Motor neuron (in vitro differentiated cells): ENCODE measurements around the gene RPS14. TPM values are rescaled to one million over a fixed set of nuclear protein-coding genes. Genes with fewer than 3 reads are reported as not detected.

Experiments
- ATAC-seq, 8 experiments: fragments of 200-7000 bp; cut with Tn5 transposase; replicated peaks in 6 of 8; 2 replicates each; pipeline ENCODE4 v1.8.0; 2021; ENCODE audit warnings: mild to moderate bottlenecking in 8 of 8, moderate library complexity in 8 of 8
- H3K27ac ChIP-seq, 2 donors: fragments of 250-450 bp; sonication (Bioruptor Pico); 2 replicates each; pipeline ENCODE4 v1.9.0; 2021; ENCODE audit warnings: antibody characterized with exemption in 2 of 2, mild to moderate bottlenecking in 2 of 2, moderate library complexity in 1 of 2
- H3K4me1 ChIP-seq, 2 donors: fragments of 250-450 bp; sonication (Bioruptor Pico); replicated peaks in 1 of 2; 2 replicates each; pipeline ENCODE4 v1.6.1; 2021; ENCODE audit warnings: antibody characterized with exemption in 2 of 2, mild to moderate bottlenecking in 2 of 2, moderate library complexity in 1 of 2
- H3K4me3 ChIP-seq, 5 donors: fragments of 250-450 bp; sonication (Bioruptor Pico); 2 replicates each; pipeline ENCODE4 v1.9.0; 2021; ENCODE audit warnings: antibody characterized with exemption in 5 of 5, mild to moderate bottlenecking in 5 of 5, moderate library complexity in 4 of 5
- WGBS, 10 experiments: fragments of 450-650 bp; shearing (Covaris generic); methylation state at CpG; one replicate each; pipeline ENCODE4 v1.0.0; 2022; 5-methylcytosine and 5-hydroxymethylcytosine counted together
- in situ Hi-C, 9 experiments: fragments of 400-800 bp; cut with MboI; loops; one replicate each; pipeline ENCODE4 v1.15.0; 2021; ENCODE audit warnings: low sequenced_read_pairs in 9 of 9, low pct_unique_long_range_greater_than_20kb in 2 of 9; ENCODE audit not compliant: unreplicated experiment in 9 of 9
- total RNA-seq, 8 experiments: library from RNA; unstranded; fragments of 300-600 nt; gene quantifications; 2 replicates each; pipeline versions ENCODE4 v1.2.3 to v1.2.4, GENCODE V29; 2022

The RPS14 gene
- 1,000 to 10,000 TPM; 1,897 to 6,053 (median 4,324) TPM for total RNA-seq

DNA sequence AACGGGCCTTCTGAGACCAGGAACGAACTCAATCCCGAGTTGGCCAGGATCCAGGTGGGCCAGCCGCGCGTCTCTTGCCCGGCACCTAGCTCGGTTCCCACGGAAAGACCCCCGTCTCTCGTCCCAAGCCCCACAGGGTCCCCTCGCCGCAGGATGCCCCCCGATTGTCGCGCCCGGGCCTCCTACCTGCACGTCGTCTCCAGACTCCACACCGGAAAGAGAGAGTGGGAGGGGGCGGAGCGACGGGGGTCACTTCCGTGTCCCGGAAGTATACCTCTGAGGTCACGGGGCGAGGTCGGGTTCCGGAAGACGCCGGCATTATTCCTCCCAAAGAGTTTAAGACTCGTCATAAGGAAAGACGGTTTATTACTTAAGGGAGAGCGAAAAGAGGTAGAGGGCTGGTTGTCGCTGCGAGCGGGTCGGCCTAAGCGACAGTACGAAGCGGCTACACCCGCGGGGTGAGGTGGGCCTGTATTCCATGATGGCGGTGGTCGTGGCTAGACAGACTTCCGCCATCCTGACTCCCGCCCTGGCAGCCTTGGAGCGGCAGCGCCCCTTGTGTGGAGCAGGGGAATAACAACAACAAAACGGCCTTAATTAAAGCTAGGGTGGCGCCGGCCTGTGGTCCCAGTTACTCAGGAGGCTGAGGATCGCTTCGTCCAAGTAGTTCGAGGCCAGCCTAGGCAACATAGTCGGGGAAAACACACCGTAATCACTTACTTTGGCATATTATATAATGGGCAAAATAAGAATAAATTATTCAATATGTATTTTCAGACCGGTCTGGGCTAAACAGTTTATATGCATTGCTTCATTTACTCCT lies at the start of gene RPS14:
RPS14 (minus strand) TSS at position 223 of the 823 bp plus-strand sequence. CDS start 2,006 bp downstream, outside the sequence.
- in situ Hi-C loops: loop anchor here in 3 of 9 experiments (25.0 kb wide), 3 partner anchors 113 to 713 kb away; partner anchors contain the start of genes MYOZ3 (in 2 of the 3) and ANXA6 (in 1 of the 3)
- peak within 1 kb of the TSS; percentile 66 to 96 (median 74) for H3K4me3 ChIP-seq
- ATAC-seq: peak; percentile 94 to 98 (median 96)
- 1 to 83% (median 4%) methylated on average over 1 to 20 of the region's 58 CpGs; no CpG with 5 or more reads in 1 of the 10 experiments for WGBS, 10 experiments
- peaks cover 0 to 10% of the 10 kb centered on the region in 2 donors for H3K4me1 ChIP-seq
- peak within 1 kb of the TSS; percentile 99 for H3K27ac ChIP-seq

DNA sequence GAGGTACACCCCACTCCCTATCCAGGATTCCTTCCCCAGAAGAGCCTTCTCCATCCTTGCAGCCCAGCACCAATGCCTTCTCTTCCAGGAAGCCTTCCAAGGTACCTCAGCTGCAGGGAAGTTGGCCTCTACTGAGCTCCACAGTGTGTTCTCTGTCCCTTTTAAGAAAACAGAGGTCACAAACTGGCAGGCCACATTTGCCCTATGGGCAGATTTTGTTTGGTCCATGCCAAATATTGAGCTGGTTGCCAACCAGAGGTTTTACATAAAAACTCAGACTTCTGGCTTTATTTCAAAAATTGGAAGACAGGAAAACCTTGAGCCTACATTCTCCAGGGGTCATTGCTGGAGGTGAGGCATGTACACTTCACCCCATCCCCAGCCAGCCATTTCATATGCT lies 49.4 kb upstream of the RPS14 start:
- peaks cover 15 to 17% of the 10 kb centered on the region in 2 donors for H3K4me1 ChIP-seq
- no peak overlapping the region for H3K4me3 ChIP-seq
- H3K27ac ChIP-seq: no peak overlapping the region
- in situ Hi-C loops: no loop called here
- no peak for ATAC-seq

DNA sequence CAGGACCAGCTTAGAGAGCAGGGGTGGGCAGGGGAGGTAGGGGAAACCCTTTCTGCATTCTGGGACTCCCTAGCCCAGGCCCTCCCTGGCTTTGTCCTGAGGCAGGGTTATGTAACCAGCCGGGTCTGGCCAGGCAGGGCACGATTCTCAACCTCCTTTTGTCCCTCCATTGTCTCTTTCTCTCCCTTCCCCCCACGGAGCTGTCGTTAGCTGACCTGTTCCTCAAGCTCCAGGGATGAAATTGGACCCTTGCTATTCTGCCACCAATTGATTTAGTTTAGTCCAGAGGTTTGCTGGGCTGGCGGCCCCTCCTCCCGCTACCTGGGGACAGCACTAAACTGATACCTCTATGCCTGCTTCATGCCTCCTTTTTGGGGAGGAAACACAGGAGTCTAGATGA lies 49.0 kb upstream of the RPS14 start:
- peak overlapping the region in 1 of 5 donors; percentile 11 for H3K4me3 ChIP-seq

DNA sequence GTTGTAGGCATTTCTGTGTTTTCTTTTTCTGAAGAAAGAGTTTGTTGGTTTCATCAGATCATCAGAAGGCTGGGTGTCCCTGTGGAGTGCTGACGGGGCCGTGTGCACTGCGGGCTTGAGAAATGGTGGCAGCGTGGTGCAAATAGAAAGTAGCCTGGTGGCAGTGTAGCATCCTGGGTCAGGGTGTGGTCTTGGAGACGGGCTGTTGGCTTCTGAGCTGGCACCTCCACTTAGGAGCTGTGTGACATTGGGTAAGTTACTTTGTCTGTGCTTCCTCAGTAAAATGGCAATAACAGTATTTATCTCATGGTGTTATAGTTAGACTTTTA lies 48.4 kb upstream of the RPS14 start:
- peaks cover 15 to 17% of the 10 kb centered on the region in 2 donors for H3K4me1 ChIP-seq
- ATAC-seq: peak in 6 of 8 experiments; percentile 35 to 51 (median 45)
- peak overlapping the region in 1 of 5 donors; percentile 12 for H3K4me3 ChIP-seq
- no peak overlapping the region for H3K27ac ChIP-seq
- in situ Hi-C loops: no loop called here
- 25 to 100% (median 37%) methylated on average over 1 to 2 of the region's 5 CpGs; no CpG with 5 or more reads in 6 of the 10 experiments for WGBS, 10 experiments

More for the DNA sequence above, 49.0 kb upstream of the RPS14 start:
- 0 to 100% (median 94%) methylated on average over 1 to 2 of the region's 6 CpGs; no CpG with 5 or more reads in 7 of the 10 experiments for WGBS, 10 experiments
- H3K27ac ChIP-seq: peak overlapping the region in 1 of 2 donors; percentile 18
- peak in 5 of 8 experiments; percentile 17 to 38 (median 20) for ATAC-seq
- in situ Hi-C loops: no loop called here
- peaks cover 15 to 17% of the 10 kb centered on the region in 2 donors for H3K4me1 ChIP-seq

DNA sequence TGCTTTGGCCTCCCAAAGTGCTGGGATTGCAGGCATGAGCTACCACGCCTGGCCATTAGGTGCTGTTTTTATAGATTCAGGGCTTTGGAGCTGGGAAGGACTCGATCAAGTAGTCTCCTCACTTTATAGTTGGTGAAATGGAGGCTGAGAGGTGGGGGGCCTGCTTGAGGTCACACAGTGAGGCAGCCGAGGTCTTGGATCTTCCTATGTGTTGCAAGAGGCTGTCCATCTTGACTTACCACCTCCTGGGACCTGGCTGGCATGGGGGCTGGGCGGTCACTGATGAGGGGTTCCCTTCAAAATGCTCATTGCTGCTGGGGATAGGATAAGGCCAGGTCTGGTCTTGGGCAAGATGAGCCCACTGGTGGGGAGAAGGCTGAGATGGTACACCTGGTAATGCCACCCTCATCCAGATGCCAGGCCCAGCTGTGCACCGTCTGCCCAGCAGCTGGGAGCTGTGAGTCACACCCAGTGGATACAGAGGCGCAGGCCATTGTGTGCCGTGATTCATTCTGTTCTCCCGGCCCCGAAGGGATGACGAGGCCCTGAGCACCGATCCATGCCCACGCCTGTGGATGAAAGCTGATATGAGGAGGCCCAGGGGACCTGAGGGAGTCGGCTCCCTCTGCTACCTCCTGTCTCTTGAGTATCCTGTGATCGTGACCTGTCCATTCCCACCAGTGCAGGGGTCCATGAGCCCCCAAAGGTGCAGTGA lies 47.9 kb upstream of the RPS14 start:
- ATAC-seq: peak; percentile 79 to 98 (median 96)
- WGBS, 10 experiments: 33 to 80% (median 69%) methylated on average over 1 to 13 of the region's 14 CpGs; no CpG with 5 or more reads in 6 of the 10 experiments
- in situ Hi-C loops: no loop called here
- H3K4me3 ChIP-seq: peak overlapping the region in 1 of 5 donors; percentile 12
- peaks cover 15 to 20% of the 10 kb centered on the region in 2 donors for H3K4me1 ChIP-seq
- H3K27ac ChIP-seq: no peak overlapping the region

DNA sequence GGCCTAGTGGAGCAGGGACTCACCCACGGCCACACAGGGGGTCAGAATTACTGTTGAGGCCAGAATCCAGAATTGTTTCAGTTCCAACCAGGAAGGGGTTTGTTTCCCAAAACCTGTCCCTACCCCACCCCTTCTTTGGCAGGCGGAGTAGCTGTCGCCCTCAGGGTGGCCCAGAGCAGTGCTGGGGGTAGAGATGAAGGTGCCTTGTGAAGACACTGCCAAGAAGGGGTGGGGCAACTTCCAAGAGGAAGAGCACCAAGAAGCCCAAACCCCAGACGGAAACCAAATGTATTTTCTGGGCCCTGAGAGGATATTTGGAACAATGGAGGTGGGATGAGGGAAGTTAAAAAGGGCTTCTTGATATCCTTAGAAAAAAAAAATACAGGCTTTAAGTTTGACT lies 47.0 kb upstream of the RPS14 start:
- in situ Hi-C loops: no loop called here
- 20 to 100% (median 80%) methylated on average over 1 to 4 of the region's 4 CpGs; no CpG with 5 or more reads in 5 of the 10 experiments for WGBS, 10 experiments
- Histone ChIP-seq H3K4me1 (peaks cover 15 to 22% of the 10 kb centered on the region in 2 donors), H3K4me3 (no peak overlapping the region), H3K27ac (no peak overlapping the region)
- no peak for ATAC-seq

DNA sequence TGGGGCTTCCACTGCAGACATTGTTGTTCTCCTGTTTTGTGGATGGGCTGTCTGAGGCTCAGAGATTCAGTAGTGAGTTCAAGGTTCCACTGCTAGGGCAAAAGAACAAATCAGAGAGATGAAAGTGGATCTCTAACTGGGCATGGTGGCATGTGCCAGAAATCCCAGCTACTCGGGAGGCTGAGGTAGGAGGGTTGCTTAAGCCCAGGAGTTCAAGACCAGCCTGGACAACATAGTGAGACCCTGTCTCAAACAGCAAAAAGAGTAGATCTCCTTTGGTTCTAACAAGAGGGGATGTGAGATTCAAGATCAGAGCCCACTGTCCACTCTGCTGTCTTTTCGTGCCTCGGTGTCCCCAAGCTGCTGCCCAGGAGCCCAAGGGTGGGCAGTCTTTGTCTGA lies 46.6 kb upstream of the RPS14 start:
- in situ Hi-C loops: no loop called here
- H3K27ac ChIP-seq: no peak overlapping the region
- H3K4me1 ChIP-seq: peaks cover 15 to 22% of the 10 kb centered on the region in 2 donors
- ATAC-seq: no peak
- WGBS, 10 experiments: 80 to 100% (median 100%) methylated on average over 1 of the region's 3 CpGs; no CpG with 5 or more reads in 6 of the 10 experiments
- H3K4me3 ChIP-seq: no peak overlapping the region

DNA sequence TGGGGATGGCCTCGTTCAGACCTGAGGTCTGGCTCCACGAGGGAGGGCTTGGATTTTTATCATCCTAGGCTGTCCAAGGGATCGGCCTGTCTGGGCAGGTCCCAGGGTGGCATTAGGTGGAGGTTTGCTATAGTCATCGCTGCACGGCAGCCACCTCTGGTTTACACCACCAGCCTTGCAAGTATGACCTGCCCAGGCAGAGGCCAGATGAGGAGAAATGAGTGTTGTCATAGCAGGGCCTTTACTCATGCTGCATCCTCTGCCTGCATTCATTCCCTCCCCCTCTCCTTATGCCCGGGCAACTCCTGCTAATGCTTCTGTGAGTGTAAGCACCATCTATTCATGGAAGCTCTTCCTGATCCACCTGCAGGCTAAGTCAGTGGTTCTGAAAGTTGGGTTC lies 43.1 kb upstream of the RPS14 start:
- in situ Hi-C loops: no loop called here
- H3K4me3 ChIP-seq: no peak overlapping the region
- H3K27ac ChIP-seq: no peak overlapping the region
- H3K4me1 ChIP-seq: peaks cover 7 to 22% of the 10 kb centered on the region in 2 donors
- ATAC-seq: peak; percentile 7 to 68 (median 26)
- WGBS, 10 experiments: 0 to 90% (median 55%) methylated on average over 1 to 3 of the region's 6 CpGs; no CpG with 5 or more reads in 4 of the 10 experiments

DNA sequence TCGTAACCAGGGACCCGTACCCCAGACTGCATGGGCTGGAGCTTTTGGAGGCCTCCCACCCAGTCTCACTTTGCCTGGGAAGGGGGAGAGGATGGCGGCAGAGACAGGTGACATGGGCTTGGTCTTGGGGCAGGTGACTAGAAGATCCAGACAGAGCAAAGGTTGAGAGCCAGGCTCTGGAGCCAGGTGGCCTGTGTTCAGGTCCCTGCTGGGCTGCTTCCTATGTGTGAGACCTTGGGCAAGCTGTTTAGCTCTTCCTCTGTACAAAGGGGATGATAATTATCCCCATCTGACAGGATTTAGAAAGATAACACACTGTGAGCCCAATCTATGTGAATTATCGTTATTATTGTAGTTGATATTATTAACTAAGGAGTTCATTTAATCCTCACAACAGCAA lies 42.3 kb upstream of the RPS14 start:
- Histone ChIP-seq H3K27ac (no peak overlapping the region), H3K4me3 (no peak overlapping the region), H3K4me1 (peaks cover 4 to 21% of the 10 kb centered on the region in 2 donors)
- WGBS, 10 experiments: 63 to 100% (median 95%) methylated on average over 1 to 3 of the region's 4 CpGs; no CpG with 5 or more reads in 6 of the 10 experiments
- in situ Hi-C loops: no loop called here
- no peak for ATAC-seq

DNA sequence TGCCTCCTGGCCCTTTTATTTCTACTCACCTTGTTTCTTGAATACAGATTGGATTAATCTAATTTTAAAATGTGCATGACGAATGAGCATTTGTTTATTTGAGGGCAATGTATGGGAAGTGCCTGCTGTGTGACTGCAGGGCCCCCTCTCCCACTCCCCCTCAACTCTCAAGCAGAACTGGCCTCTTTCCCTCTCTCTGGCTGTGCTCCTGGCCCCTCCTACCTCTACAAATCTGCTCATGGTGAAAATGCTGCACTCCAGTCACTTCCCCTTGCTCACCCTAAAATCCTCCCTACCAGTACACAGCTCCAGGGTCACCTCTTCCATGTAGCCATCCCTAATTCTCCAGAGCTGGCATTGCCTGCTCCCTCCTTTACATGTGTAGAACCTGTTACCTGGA lies 41.2 kb upstream of the RPS14 start:
- H3K4me3 ChIP-seq: no peak overlapping the region
- no peak overlapping the region for H3K27ac ChIP-seq
- ATAC-seq: no peak
- peaks cover 4 to 21% of the 10 kb centered on the region in 2 donors for H3K4me1 ChIP-seq
- 60% methylated on average over 1 of the region's 1 CpG; no CpG with 5 or more reads in 9 of the 10 experiments for WGBS, 10 experiments
- in situ Hi-C loops: no loop called here

DNA sequence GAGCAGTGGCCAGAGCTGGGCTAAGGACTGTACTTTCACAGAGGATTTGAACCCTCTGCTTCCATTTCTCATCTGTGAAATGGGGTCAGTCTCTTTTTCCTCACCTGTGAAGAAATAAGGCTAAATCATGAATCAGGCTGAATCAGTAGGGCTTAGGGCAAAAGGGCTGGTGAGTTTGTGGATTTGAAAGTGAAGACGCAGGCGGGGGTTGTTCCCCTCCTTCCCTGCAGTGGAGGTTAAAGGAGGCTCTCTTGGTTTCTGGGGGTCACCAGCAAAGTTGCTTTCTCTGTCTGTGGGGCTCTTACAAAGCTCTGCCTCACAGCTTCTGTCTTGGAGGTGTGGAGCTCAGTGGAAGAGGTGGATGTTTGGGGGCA lies 40.7 kb upstream of the RPS14 start:
- ATAC-seq: no peak
- in situ Hi-C loops: no loop called here
- Histone ChIP-seq H3K27ac (no peak overlapping the region), H3K4me1 (peaks cover 4 to 22% of the 10 kb centered on the region in 2 donors), H3K4me3 (no peak overlapping the region)
- 92 to 100% methylated on average over 1 to 2 of the region's 2 CpGs; no CpG with 5 or more reads in 8 of the 10 experiments for WGBS, 10 experiments

DNA sequence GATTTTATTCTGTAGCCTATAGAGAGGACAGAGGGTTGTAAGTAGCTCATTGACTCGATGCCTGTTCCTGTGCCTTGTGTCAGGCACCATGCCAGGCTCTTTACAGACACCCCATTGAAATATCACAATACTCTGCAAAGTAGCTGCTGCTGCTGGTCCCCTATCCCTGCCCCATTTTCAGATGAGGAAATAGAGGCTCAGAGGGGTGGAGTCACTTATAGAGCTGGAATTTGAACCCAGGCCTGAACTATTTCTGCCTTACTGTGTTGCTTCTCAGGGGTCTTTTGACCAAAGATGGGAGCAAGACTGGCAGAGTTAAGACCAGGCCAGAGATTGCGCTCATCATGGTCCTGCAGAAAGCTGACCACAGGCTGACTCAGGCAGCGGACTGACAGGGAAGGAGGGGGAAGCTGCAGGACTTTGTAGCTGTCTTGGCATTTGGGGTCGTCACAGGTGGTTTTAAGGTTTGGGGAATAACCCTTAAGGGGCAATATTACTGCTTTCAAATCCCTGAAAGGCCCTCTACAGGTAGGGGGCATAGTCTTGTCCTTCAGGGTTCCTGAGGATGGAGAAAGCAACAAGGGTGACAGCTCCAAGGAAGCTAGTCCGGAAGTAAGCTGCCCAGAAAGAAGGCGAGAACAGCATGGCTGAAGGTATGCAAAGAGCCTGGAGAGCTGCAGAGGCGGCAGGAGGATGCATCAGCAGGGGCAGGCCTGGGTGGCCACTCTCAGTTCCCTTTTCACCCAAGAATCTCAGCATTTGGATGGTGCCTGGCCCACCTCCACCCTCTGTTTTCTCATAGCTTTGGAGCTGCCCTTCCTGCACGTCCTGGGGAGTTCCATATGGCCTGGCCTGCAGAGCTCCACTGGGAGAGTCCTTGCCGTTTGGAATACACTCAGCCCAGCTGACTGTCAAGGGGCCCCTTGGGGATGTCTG lies 40.1 kb upstream of the RPS14 start:
- ATAC-seq: peak in 2 of 8 experiments; percentile 7 to 13
- WGBS, 10 experiments: 38 to 80% (median 55%) methylated on average over 2 to 7 of the region's 9 CpGs; no CpG with 5 or more reads in 4 of the 10 experiments
- no peak overlapping the region for H3K4me3 ChIP-seq
- in situ Hi-C loops: no loop called here
- H3K27ac ChIP-seq: no peak overlapping the region
- H3K4me1 ChIP-seq: peaks cover 4 to 26% of the 10 kb centered on the region in 2 donors
